HepG2 (cell line): ENCODE results near the gene OR51F1.

Source experiments
- BCL3 ChIP-seq: sonication (generic); formaldehyde crosslinking; IDR thresholded peaks from 2 replicates; pipeline ENCODE4 v1.5.1; 2020; ENCODE audit warnings: mild to moderate bottlenecking, missing genetic modification reagents, moderate library complexity
- NFE2L1 ChIP-seq: sonication (generic); formaldehyde crosslinking; IDR thresholded peaks from 2 replicates; pipeline ENCODE4 v1.4.0; 2020; ENCODE audit warnings: missing genetic modification reagents, mild to moderate bottlenecking, borderline replicate concordance
- THAP7 ChIP-seq: sonication (generic); formaldehyde crosslinking; IDR thresholded peaks from 2 replicates; pipeline ENCODE4 v1.8.1; 2023; ENCODE audit warnings: mild to moderate bottlenecking, missing genetic modification reagents
- ZFP36 ChIP-seq: fragments of 150-350 bp; IDR thresholded peaks from 2 replicates; pipeline ENCODE4 v1.6.1; 2018; ENCODE audit warnings: borderline replicate concordance, low read length, low read depth; ENCODE audit not compliant: partially characterized antibody
- ZNF878 ChIP-seq: sonication (generic); formaldehyde crosslinking; IDR thresholded peaks from 2 replicates; pipeline ENCODE4 v1.8.1; 2023; ENCODE audit warnings: mild to moderate bottlenecking, missing genetic modification reagents, moderate library complexity
- TF ChIP-seq, protein P1 (sequence below): sonication (generic); formaldehyde crosslinking; IDR thresholded peaks from 2 replicates; pipeline ENCODE4 v1.8.1; 2023; ENCODE audit warnings: missing genetic modification reagents, inconsistent platforms, borderline replicate concordance

- TF ChIP-seq ZFP36 (no peak), ZNF878 (CRISPR knock-in tag) (no peak), THAP7 (no peak), NFE2L1 (CRISPR knock-in tag) (no peak), BCL3 (CRISPR knock-in tag) (no peak)
- TF ChIP-seq, protein P1, sequence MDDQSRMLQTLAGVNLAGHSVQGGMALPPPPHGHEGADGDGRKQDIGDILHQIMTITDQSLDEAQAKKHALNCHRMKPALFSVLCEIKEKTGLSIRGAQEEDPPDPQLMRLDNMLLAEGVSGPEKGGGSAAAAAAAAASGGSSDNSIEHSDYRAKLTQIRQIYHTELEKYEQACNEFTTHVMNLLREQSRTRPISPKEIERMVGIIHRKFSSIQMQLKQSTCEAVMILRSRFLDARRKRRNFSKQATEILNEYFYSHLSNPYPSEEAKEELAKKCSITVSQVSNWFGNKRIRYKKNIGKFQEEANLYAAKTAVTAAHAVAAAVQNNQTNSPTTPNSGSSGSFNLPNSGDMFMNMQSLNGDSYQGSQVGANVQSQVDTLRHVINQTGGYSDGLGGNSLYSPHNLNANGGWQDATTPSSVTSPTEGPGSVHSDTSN (CRISPR knock-in tag): no peak
Observed at GRCh38 chr11:4751201-4751600, 18.5 kb downstream of the OR51F1 start.
